ENCODE measurements around the gene TMED6.

TMED6 gene

DNA sequence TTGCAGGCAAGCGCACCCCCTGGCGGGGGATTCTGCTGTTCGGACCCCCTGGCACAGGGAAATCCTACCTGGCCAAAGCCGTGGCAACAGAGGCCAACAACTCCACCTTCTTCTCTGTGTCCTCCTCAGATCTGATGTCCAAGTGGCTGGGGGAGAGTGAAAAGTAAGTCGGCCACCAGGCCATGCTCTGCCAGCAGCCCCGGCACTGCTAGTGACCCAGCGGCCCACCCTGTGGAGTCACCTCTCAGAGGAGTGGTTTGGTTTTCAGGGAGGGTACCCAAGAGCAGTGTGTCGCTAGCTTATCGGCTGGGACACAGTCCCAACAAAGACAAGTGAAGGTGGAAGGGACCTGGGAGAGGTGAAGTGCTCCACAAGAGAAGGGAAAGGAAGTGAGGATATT is 32.2 kb downstream of the TMED6 start:
- TF ChIP-seq, protein P1, sequence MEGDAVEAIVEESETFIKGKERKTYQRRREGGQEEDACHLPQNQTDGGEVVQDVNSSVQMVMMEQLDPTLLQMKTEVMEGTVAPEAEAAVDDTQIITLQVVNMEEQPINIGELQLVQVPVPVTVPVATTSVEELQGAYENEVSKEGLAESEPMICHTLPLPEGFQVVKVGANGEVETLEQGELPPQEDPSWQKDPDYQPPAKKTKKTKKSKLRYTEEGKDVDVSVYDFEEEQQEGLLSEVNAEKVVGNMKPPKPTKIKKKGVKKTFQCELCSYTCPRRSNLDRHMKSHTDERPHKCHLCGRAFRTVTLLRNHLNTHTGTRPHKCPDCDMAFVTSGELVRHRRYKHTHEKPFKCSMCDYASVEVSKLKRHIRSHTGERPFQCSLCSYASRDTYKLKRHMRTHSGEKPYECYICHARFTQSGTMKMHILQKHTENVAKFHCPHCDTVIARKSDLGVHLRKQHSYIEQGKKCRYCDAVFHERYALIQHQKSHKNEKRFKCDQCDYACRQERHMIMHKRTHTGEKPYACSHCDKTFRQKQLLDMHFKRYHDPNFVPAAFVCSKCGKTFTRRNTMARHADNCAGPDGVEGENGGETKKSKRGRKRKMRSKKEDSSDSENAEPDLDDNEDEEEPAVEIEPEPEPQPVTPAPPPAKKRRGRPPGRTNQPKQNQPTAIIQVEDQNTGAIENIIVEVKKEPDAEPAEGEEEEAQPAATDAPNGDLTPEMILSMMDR (IDR thresholded peaks at IDR 0.05; ENCODE audit: low read length, missing control alignments): no peak
- no peak for DNase-seq (ENCODE audit: low read depth)
- no peak overlapping the region for H3K4me3 ChIP-seq (replicated peaks; ENCODE audit: low read depth, low read length)

DNA sequence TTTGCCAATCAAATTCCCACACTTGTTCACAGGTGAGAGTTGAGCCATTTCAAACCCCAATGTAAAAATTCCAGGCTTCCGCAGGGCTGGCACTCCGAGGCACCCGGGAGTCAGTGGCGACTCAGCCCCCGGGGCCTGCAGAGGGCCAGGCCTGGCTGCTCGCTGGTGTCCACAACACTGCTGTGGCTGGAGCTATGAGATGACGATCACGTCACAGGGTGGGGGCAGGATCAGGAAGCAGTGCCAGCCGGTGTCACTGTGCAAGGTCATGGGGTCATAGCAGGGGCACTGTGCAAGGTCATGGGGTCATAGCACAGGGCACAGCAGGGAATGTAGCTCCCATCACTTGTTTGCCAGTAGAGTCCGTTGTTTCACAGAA is 32.7 kb downstream of the TMED6 start:
- no peak for DNase-seq (ENCODE audit: low read depth)
- no peak overlapping the region for H3K4me3 ChIP-seq (replicated peaks; ENCODE audit: low read depth, low read length)
- TF ChIP-seq, protein P1 (IDR thresholded peaks at IDR 0.05; ENCODE audit: low read length, missing control alignments): no peak

DNA sequence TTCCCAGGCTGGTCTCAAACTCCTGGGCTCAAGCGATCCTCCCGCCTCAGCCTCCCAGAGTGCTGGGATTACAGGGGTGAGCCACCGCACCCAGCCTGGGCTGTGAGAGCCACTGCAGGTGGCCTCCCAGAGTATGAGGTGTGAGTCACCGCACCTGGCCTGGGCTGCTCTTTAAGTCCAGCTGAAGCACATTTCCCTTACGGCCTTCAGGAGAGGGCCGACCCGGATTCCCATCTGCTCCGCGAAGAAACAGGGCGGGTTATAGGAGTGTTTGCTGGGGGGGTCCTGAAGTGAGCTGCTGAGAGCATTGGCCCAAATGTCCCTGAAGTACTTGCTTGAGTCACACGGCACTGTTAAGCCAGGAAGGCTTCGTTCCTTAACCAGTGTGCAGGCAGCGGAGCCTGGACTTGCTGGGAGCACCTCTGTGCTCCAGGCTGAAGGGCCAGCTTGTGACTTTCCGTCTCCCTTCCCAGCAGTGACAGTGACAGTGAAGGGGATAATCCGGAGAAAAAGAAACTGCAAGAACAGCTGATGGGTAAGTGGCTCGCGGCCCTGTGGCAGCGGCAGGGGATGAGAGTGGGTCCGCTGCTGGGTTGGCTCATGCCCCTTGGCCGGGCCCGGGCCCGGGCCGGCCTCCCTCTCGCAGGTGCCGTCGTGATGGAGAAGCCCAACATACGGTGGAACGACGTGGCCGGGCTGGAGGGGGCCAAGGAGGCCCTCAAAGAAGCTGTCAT is 33.2 kb downstream of the TMED6 start:
- no peak for DNase-seq (ENCODE audit: low read depth)
- H3K4me3 ChIP-seq (replicated peaks; ENCODE audit: low read depth, low read length): no peak overlapping the region
- TF ChIP-seq, protein P1 (IDR thresholded peaks at IDR 0.05; ENCODE audit: low read length, missing control alignments): no peak

DNA sequence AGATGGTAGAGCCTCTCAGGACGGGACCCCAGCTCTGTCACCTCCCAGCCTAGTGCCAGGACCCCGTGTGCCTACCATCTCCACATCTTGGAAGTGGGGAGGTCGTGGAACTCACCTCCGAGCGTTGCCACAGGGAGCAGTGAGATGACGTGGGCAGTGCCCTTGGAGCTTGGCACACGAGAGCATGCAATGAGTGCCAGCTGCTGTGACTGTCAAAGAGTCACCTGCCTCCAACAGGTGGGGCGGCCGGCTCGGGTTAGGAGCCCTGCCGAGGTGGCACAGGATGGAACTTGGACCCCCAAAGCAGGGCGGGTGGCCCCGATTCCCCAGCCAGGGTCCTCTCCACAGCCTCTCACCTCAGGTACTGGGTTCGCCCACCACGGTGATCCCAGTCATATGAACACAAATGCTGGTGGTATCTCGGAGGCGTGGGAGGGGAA is 35.0 kb downstream of the TMED6 start:
- no peak overlapping the region for H3K4me3 ChIP-seq (replicated peaks; ENCODE audit: low read depth, low read length)
- DNase-seq (ENCODE audit: low read depth): no peak
- TF ChIP-seq, protein P1 (IDR thresholded peaks at IDR 0.05; ENCODE audit: low read length, missing control alignments): no peak

DNA sequence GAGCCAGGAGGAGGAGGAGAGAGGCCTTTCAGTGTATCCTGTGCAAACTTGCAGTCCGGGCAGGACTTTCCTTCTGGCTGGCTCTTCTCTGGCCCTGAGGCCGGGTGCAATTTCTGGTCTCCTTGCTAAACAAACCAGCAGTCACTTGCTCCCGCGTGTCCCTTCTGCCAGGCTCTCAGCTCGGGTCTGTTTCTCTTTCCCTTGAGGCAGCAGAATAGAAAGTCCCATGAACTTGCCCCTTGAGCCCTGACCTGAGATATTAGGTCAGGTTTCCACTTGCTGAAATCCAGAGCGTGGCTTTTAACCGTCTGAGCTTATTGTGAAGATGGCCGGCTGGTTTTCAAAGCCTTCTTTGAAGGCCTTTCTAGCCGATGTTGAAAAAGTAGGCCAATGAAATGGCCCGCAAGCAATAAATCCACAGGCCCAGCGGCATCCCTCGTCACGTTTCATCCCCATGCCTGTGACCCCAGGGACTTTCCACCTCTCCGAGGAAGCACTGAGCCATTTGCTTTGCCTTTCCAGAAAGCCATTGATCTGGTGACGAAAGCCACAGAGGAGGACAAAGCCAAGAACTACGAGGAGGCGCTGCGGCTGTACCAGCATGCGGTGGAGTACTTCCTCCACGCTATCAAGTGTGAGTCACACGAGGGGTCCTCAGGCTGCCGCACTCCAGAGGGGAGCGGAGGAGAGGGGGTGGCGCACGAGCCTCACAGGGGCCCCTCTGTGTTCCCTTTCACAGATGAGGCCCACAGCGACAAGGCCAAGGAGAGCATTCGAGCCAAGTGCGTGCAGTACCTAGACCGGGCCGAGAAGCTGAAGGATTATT is 35.9 kb downstream of the TMED6 start:
- DNase-seq (ENCODE audit: low read depth): no peak
- H3K4me3 ChIP-seq (replicated peaks; ENCODE audit: low read depth, low read length): no peak overlapping the region
- TF ChIP-seq, protein P1 (IDR thresholded peaks at IDR 0.05; ENCODE audit: low read length, missing control alignments): no peak

DNA sequence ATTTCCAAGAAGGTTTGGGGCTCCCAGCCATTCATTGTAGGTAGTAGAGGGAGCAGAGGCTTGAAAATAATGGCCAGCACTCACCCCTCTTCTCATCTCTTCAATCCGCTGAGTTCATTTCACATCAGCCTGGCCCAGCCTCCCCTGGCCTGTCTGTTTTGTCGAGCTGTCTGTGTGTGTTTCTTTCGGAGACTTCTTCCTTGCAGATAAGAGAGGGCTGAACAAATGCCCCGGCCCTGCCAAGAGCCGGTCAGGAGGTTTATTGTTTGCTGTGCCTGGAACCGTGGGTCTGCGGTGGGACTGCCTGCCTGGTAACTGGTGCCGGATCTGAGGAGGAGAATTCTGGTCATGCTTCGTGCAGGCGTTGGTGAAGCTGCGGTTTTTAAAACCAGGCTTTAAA is 37.1 kb downstream of the TMED6 start:
- H3K4me3 ChIP-seq (replicated peaks; ENCODE audit: low read depth, low read length): no peak overlapping the region
- DNase-seq (ENCODE audit: low read depth): no peak
- TF ChIP-seq, protein P1 (IDR thresholded peaks at IDR 0.05; ENCODE audit: low read length, missing control alignments): no peak
